Muscle of back (tissue), 11 donors: ENCODE data around the gene NFKBIE. TPM values are rescaled to one million over a fixed set of nuclear protein-coding genes. Genes with fewer than 3 reads are reported as not detected.

ENCODE experiments used
- DNase-seq, 3 donors: peaks; one replicate each; pipeline versions ENCODE4 v3.0.0 to v3.0.0-alpha.2; 2013
- polyA plus RNA-seq, 10 donors: library from polyadenylated mRNA; unstranded; fragments of 120-200 nt; gene quantifications; one replicate each; pipeline ENCODE4 v1.2.1, GENCODE V29; 2013; ENCODE audit not compliant: insufficient read length in 10 of 10

Gene NFKBIE
- polyA plus RNA-seq, 10 donors = 4.0 to 6.5 (median 4.9) TPM

DNA sequence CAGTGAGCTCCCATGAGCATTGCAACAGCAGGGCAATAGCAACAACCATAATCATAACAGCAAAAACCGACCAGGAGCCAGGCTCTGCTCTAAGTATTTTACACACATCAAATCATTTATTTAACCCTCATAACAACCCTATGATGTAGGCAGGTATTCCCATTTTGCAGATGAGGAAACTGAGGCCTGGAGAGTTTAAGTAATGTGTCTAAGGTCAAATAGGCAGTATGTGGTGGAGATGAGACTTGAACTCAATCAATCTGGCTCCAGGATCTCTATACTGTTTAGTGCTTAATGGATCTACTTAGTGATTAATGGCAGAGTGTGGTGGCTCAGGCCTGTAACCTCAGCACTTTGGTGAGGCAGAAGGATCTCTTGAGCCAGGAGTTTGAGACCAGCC is 8.3 kb upstream of the NFKBIE start:
- DNase-seq = no peak

DNA sequence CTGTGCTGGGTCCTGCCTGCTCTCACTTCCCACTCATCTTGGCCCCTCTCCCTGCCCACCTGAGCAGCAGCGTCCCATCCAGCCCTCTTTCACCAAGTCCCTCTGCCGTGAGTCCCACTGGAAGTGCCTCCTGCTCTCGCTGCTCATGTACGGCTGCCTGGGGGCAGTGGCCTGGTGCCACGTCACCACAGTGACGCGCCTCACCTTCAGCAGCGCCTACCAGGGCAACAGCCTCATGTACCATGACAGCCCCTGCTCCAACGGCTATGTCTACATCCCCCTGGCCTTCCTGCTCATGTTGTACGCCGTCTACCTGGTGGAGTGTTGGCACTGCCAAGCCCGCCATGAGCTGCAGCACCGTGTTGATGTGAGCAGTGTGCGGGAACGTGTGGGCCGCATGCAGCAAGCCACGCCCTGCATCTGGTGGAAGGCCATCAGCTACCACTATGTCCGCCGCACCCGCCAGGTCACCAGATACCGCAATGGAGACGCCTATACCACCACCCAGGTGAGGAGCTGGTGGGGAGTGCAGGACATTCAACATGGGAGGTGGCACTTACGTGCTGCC is 7.7 kb upstream of the NFKBIE start:
- DNase-seq = no peak

DNA sequence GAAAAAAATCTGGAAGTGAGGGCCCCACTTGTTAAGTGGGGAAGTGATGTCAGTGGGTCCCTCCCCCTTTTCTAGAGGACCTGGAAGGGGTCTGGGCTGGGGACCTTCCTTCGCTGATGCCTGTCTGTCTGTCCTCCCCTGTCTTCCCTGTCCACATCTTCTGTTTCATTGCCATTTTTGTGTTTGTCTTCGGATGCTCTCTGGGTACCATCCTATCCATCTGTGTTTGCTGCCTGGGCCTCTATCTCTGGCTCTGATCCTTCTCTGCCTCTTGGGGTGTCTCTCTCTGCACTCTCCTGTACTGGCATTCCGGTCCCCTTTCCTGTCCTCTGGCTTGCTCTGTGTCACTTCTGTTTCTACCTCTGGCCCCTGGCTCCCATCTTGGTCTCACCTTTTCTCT is 7.2 kb upstream of the NFKBIE start:
- DNase-seq = no peak

DNA sequence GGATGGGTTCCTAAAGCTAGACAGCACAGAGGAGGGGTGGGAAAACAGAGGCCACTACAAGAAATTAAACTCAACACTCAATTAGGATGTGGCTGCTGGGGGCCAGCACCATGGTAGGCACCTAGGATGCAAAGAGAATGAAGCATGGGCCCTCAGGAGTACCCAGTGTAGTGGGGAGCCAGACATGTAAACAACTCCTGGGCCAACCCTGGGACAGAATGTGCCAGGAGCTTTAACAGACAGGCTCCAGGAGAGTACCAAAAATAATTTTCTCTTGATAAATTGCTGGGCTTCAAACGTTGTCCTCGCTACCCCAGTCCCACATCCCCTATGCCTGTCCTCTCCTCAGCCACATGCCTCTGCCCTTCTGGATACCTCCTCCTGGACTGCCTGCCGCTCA is 6.6 kb upstream of the NFKBIE start:
- DNase-seq = no peak

DNA sequence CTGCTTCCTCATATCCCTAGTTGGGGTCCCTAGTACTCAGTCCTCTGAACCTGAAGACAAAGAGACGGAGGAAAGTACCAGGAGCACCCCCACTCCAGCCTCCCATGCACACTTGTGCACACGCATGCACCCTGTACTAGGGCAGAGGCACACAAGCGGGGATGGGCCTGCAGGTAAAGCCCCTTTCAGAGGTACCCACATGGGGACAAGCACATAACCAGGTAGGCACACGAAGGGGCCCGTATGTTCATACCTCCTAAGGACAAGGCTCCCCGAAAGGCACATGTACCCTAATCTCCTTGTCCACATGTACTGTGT is 6.0 kb upstream of the NFKBIE start:
- no peak for DNase-seq

DNA sequence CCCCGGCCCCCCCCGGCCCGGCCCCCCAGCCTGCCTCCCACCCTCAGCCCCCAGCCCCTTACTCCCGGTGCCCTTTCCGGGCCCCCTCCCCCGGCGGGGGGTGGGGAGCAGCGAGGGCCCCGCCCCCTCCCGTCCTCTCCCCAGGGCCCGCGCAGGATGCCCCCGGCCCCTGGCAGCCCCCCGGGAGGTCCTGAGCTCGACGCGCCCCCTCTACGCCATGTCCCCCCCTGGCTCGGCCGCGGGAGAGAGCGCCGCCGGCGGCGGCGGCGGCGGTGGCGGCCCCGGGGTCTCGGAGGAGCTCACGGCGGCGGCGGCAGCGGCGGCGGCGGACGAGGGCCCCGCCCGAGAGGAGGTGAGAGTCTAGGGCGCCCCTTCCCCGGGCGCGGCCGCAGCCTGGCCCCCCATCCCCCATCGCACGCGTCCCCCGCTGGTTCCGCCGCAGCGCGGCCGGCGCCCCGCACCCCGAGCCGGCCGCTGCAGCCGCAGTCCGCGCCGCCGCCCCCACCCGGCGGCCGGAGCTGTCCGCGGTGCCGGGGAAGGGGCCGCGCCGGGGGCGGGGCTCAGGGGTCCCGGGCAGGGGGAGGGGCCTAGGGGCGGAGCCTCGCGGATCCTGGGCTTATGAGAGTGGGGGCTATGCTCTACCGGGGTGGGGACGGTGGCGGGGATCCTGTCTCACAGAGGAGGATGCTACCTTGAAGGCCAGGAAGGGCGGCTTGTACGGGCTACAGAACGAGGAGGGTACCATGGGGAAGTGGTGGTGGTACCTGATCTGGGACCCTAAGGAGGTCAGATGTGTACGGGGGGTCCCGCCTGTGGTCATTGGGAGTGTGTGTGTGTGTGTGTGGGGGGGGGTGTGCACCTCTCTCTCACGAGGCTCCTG is 5.4 kb upstream of the NFKBIE start:
- DNase-seq = no peak

DNA sequence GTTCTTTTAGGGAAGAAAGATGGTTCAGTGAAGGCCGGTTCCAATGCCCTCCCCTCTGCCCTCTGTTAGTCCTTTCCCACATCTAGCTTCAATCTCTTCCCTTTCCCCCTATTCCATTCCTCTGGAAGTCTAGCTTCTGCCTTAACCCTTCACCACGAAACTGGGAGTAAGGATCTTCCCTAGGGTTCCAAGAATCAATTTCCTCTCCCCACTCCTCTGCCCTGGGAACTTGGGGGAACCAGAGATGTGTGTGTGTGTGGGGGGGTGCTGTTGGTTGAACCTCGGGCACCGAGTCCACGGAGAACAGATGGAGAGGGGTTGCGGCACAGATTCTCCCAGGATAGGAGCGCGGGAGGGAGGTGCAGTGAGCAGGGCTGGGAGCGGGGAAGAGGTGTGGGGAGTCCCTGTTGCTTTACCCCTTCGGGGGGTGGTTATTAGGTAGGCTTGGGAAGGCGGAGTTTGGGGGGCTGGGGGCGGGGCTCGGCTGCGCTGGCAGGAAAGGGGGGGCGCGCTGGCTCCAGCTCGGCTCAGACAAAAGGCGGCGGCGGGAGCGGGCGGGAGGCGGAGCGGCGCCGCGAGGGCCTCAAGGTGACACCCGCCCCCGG is 4.7 kb upstream of the NFKBIE start, which contains the start of gene TMEM151B:
Gene TMEM151B, plus strand, starts transcription at position 530 of the 605 bp plus-strand sequence. CDS start 293 bp downstream, outside the sequence.
- no peak for DNase-seq

DNA sequence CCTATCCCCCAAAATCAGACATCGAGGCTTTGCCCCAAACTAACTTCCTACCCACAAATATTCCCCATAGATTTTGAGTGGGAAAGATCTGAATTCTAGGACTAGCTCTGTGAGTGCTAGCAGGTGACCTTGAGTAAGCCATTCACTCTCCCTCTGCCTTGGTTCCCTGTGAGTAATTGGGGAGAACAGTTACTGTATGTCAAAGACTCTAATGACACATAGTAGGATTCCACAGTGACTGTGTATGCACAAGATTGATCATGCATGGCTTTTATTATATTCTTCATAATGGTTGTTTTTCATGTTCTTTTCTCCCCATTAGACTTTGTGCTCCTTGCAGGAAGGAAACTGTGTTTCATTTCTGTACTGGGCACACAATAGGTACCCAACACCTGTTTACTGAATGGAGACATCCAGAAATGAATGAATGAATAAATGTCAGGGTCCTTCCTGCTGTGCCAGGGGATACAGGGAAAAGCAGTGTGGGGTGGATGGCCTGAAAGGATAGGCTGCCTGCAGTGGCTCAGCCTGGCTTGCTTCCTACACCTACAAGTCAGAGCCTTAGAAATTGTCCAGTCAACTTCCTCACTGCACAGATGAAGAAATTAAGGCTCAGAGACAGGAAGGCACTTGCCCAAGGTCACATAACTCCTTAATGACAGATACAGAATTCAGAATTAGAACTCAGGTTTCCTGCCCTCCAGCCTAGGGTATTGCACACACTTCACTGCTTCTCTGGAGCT is 4.0 kb upstream of the NFKBIE start:
- no peak for DNase-seq

DNA sequence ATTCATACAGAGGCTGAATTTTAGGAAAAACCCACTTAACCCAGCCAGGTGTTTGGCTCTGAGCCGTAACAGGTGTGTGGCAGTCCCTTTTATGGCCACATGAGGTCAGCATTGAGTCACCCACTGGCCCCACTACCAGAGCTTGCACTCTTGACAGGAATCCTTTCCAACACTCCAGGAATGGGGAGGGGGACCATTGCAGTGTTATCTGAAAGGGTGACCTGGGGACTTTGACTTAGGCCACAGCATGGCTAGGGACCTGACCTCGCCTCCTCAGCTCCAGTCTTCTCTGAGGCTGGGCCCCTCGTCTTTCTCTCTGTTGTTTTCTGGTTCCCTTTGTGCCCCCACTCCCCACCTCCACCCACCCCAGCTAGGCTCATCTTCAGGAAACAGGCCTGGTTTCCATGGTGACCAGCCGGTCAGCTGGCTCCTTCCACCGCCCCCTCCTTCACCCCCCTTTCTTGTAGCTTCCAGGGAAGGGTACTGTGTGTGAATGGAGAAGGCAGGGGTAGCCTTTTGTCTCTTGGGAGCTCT is 2.8 kb upstream of the NFKBIE start:
- peak in 2 of 3 donors; percentile 63 to 71 for DNase-seq

DNA sequence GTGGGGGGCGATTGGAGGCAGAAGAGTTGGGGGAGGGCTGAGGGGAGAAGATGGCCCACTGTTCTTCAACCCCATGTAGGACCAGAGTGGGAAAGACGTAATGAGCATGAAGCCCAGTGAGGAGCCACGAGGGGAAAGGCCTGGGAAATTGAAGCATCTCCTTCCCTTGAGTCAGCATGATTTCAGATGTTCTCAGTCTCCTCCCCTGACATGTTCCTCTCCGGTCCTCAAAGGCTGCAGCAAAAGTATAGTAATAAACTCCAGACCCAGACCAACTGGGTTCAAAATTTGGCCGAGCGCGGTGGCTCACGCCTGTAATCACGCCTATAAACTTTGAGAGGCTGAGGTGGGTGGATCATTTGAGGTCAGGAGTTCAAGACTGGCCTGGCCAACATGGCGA is 1.9 kb upstream of the NFKBIE start:
- DNase-seq = no peak

DNA sequence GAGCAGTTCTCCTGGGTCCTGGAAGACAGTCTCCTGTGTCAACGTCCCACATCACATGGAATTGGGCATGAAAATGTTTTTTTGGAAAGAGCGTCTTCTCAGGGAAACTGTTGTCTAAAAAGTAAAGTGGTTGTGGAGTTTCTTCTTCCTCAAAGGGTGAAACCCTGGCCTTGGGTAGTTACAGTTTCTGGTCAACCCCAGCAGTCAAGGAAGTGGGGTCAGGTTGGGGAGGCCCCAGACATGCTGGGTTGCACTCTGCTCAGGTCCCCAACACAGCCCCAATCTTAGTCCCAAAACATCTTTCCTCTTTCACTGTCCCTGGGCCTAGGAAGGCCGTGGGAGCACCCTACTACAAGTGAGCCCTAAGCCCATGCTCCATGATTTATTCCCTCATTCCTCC is 996 bp upstream of the NFKBIE start:
- DNase-seq = no peak

DNA sequence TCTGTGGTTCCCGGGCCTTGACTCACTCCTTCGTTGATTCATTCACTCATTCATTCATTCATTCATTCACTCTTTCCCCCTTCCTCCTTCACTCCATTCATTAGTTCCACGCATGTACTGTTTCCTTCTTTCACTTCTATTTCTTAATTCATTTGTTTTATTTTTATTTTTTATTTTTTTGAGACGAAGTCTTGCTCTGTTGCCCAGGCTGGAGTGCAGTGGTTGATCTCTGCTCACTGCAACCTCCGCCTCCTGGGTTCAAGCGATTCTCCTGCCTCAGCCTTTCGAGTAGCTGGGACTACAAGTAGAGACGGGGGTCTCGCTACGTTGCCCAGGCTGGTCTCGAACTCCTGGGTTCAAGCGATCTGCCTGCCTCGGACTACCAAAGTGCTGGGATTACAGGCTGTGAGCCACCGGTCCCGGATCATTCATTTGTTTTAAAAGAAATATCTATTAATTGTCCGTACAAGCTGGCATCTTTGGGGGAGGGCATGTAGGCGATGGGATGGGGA is 427 bp upstream of the NFKBIE start:
- no peak for DNase-seq

DNA sequence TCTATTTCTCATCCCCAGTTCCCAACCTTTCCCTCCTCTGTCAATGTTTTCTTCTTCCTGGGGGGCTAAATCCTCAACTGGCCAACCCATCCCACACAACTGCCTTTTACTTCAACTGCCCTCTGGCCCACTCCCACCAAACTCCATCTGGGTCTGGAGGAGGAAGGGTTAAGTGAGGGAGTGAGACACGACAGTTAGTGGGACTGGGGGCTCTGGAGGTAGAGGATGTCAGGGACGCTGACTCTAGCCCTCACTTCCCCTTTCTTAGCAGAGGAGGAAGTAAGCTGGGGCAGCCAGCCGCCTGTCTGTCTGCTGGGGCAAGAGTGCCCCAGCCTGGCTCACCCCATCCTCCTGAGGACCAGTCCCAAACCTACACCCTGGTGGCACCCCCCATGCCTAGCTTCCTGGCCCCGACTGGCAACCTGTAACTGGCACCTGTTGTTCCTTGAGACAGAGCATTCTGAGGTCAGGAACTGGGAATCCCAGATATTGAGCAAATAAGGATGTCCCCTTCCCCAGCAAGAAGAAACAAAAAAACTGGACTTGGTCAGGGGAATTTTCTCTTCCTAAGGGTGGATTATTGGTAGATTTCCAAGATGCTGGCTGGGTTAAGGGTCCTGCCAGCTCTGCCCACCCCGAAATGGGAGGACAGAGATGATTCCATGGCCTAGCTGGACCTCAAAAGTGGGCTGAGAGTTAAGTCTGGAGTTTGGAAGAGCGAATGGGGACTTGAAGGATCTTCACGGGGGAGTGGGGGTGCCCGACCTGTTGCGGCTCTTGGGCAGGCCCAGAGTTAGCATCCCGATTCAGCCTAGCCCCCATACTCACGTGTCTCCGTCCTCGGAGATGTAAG is 971 bp downstream of the NFKBIE start:
- no peak for DNase-seq

DNA sequence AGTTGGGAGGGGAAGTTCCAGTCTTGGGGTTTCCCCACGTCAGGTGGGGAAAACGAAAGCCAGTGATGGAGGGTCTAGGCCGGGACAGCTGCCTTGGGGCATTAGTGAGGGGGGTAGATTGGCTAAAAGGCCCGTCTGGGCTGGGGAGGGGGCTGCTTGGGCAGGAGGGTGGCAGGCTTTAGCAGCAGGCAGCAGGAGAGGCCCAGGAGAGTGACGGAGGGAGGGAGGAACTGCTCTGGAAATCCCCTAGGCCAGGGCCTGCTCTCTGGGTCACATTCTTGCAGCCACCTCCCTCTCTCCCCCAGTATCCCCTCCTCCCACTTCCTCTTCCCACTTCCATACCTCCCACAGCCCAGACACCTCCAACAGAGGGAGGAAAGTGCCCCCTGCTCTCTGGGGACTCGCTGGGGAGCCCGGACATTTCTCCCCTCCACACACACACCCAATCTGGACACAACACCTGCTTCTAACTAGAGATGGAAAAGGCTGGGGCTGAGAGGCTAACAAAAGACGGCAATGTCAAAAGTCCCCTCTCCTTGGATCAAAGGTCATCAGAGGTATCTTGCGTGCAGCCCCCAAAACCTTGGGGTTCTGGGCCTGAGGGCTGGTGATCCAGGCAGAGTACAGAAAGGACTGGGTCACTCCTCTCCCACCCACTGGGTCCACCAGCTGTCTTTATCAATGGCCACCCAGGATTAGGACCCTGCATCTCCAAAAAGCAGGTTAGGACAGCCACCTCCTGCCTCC is 1.8 kb downstream of the NFKBIE start:
- DNase-seq = no peak

DNA sequence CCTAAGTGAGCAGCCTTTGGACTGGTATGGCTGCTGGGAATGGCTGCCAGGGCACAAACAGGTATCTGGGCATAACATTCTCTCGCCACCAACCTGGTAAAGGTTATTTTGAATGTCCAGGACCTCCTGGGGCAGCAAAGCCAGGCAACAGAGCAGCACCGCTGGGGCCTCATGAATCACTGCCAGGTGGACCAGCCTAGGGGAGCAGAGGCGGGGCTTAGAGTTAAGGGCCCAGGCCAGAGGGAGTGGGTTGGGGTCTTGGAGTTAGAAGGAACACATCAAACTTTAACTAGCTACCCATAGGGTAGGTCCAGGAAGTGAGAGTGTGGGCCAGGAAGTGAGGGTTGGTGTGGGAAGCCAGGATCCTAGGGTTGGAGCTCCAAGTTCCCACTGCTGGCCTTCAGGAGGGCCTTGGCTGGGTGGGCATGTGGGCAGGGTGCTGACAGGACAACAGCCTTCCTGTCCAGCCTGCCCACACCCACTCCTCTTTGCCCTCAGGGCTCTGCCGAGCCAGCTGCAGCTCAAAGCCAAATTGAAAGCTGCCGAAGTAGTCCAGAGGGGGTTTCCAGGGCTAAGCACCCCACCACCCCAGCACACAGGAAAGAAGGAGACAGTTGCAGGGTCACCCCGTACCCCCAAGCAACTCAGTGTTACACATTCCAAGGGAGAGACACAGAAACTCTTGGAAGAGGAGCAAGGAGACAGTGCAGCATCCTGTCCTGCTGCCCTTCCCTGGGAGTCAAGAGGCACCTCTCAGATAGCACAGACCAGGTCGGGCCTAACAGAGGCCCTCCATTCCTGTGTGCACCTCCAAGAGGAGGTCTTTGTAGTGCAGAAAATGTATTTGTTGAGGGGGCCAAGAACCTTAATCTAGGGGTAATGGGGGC is 2.6 kb downstream of the NFKBIE start:
- no peak for DNase-seq

DNA sequence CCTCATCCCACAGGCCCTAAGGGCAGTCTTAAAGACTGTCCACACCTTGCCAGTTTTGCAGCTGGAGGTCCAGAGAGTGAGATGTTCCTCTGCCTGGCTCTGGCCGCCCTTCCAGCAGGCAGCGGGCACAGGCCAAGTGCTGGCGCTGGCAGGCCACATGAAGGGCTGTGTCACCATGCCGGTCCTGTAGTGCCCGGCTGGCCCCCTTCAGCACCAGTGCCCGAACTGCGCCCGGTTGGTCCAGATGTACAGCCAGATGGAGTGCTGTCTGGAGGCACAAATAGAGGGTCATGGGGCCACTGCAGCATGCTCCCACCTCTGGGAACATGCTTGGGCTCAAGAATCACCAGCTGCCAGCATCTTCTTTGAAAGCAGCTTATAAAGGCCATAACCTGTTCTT is 3.8 kb downstream of the NFKBIE start:
- no peak for DNase-seq

DNA sequence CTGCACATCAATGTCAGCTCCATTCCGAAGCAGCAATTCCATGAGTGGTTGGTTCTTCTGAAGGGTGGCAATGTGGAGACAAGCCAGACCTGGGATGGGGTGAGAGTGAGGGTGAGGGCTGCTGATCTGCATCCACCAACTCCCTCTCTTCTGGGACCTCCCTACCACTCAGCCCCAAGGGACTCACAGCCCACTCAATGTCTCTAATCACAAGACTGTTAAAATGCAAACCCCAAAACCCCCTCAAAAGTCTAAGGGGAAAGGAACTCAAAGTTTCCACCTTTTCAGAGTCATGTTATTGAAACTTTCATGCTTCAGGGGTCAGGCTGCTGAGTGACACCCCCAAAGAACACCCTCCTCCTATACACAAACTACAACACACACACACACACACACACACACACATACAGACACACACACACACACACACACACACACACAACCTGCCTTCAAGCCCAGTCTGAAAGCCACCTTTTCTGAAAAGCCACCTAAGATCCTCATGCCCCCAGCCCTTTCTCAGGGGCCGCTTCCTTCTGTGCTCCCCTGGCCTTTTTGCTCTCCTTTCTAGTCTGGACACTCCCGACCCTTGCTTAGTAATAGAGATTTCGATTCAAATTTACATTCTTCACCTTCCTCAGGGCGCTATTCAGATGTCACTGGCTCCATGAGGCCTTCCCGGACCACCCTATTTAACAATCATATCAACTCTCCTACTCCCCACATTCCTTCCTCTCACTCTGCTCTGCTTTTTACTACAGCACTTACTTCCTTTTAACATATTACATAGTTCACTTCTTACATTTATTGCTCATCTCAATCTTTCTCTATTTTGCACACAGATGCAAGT is 4.7 kb downstream of the NFKBIE start:
- no peak for DNase-seq

DNA sequence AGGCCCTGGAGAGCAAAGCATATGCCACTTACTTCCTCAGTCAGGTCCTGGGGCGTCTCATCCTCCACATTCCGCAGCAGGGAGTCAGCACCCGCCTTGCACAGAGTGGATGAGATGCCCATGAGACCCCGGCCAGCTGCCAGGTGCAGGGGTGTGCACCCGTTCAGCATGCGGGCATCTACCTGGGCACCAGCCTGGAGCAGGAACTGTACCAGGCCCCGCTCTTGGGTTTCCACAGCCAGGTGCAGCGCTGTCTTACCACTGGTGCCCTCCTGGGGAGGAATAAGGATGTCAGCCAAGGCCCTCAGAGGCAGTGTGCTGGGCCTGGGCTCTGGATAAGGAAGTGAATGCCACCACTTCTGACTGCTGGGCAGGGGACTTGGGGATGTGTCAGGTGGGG is 5.3 kb downstream of the NFKBIE start:
- no peak for DNase-seq
